HL-60 (cell line): ENCODE results near the gene USH2A.

Source experiments
- CTCF ChIP-seq: IDR thresholded peaks from one replicate; pipeline ENCODE4 v1.5.1; 2011; ENCODE audit warnings: low read length, control low read depth, inconsistent platforms; ENCODE audit not compliant: insufficient read depth
- GABPA ChIP-seq: IDR thresholded peaks from 2 replicates; pipeline ENCODE4 v1.6.1; 2012; ENCODE audit warnings: low read depth
- POLR2AphosphoS5 ChIP-seq: IDR thresholded peaks from 2 replicates; pipeline ENCODE4 v1.6.1; 2012; ENCODE audit warnings: low read depth
- REST ChIP-seq: IDR thresholded peaks from 2 replicates; pipeline ENCODE4 v1.6.1; 2012; ENCODE audit warnings: low read depth; ENCODE audit not compliant: insufficient replicate concordance

GRCh38 chr1:216356945-216357344, 66.3 kb downstream of the USH2A start:
- TF ChIP-seq POLR2AphosphoS5, result no peak
- TF ChIP-seq REST, result no peak
- no peak for TF ChIP-seq CTCF
- TF ChIP-seq GABPA, result no peak
